SKM-1 treated with dmso at 0.1 percent for 144 hours (cell line): Measurements from ENCODE around the gene DHX58.

ENCODE experiments used
- DNase-seq: peaks from one replicate; lab custom pipeline; 2025; ENCODE audit not compliant: unreplicated experiment; lab: John Stamatoyannopoulos, UW

The DHX58 gene

DNA sequence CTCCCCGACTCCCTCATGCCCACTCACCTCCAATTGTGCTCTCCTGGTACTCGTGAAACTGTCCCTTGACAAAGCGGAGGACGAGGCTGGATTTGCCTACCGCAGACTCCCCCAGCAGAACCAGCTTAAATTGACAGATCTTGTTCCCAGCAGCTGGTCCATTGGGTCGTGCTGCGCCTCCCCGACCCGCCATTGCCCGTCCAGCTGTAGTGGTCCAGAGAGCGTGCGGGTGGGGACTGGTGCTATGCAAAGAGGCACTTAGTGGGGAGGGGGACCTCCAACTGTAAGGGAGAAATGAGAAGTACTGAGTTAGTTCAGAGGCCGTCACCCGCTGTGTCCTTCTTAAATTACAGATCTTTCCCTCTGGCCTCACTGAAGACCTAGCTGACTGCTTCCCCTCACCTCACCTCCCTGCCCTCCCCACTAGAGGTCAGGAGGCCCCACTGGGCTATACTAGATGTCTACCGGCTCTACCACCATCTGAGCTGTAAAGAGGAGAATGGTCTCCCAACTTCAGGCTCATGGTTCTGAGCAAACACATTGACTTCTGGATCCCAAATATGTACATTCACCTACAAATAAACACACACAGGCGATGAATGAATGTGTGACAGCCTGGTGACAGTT is 17.9 kb upstream of the DHX58 start:
- no peak for DNase-seq

GRCh38 chr17:42129109-42129837 is 16.8 kb upstream of the DHX58 start:
- DNase-seq: no peak

- no peak for DNase-seq
Observed at GRCh38 chr17:42127414-42127813, 14.9 kb upstream of the DHX58 start.

DNA sequence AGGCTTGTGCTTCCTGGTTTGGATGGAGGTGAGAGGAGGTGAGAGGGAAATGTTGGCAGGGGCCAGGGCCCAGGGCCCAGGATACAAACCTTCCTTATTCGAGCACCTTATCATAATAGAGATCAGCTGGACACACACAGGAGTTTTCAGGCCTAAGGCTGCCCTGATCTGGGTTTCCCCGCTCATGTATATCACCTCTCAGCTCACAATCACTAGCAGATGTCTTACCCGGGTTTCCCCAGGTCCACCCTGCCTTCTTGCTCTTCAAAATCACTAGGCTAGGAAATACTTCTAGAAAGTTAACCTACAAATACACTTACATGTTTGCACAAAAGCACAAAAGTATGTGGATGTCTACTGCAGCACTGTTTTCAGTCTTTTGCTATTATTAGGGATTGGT is 14.3 kb upstream of the DHX58 start:
- no peak for DNase-seq

DNA sequence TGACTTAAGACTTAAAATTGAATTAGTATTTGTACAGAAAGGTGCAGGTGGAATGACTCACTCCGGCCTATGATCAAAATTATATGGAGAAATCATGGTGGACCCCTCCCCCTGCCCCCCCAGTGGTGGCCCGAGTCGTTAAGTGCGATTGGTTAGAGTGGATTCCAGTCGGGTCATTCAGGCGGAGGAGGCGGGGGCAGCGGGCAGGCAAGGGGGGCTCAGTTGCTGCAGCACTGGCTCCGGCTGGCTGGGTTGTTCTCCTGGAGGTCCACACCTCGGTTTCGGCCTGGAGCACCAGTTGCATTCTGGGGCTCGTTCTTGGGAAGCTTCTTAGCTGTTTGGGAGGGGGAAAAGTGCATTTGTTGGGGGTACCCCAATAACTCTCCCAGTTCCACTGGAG is 13.1 kb upstream of the DHX58 start:
- no peak for DNase-seq

GRCh38 chr17:42124256-42124655 is 11.7 kb upstream of the DHX58 start:
- no peak for DNase-seq

DNA sequence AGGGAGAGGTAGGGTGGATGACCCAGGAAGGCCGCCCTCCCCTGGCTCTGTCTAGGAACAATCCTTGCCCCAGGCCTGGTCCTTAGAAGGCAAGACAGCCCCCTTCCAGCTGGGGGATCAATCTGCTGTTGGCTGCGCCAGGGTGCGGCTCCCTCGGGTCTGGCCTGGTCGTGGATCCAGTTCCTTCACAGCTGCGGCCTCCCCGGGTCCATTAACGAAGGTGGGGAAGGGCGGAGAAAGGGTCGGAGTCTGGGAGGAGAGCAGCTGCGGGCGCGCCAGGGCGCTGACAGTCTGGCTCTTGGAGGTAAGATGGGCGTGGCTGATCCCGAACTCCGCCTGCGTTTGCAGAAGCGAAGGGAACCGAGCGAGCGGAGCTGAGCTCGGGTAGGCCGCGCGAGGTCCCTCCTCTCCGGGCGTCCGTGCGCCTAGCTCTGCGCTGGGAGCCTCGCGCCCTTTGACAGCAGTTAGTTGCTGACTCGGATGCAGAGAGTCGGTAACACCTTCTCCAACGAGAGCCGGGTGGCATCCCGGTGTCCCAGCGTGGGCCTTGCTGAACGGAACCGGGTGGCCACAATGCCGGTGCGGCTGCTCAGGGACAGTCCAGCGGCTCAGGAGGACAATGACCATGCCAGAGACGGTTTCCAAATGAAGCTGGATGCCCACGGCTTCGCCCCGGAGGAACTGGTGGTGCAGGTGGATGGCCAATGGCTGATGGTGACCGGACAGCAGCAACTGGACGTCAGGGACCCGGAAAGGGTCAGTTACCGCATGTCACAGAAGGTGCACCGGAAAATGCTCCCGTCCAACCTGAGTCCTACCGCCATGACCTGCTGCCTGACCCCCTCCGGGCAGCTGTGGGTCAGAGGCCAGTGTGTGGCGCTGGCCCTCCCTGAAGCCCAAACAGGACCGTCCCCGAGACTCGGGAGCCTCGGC is 10.1 kb upstream of the DHX58 start, which contains the start of gene HSPB9:
Gene HSPB9, plus strand, starts transcription at position 434 of the 933 bp plus-strand sequence. Its CDS starts 47 bp downstream, at position 481.
- no peak for DNase-seq

GRCh38 chr17:42120770-42121769 is 8.6 kb upstream of the DHX58 start, which contains the start of gene KAT2A:
KAT2A (minus strand) TSS chr17:42121367; CDS start chr17:42121304, 63 bp downstream.
- peak; percentile 81 for DNase-seq

GRCh38 chr17:42120161-42120769 is 7.8 kb upstream of the DHX58 start:
- no peak for DNase-seq

DNA sequence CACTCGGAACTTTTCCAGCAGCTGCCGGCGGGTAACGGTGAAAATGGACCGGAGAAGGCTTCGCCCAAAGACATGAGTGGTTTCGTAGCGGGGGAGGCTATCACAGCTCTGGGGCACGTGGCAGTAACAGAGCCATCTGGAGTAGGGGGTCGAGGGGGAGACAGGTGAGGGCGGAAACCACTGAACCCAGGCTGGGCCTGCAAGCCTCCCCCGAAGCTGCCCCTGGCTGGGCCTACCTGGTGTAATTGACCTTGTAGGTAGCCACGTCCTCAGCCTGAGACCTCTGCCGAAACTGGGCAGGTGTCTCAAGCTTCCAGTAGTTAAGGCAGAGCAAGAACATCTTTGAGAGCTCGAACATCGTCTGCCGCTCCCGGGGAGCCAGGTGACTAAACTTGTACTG is 6.8 kb upstream of the DHX58 start:
- no peak for DNase-seq

DNA sequence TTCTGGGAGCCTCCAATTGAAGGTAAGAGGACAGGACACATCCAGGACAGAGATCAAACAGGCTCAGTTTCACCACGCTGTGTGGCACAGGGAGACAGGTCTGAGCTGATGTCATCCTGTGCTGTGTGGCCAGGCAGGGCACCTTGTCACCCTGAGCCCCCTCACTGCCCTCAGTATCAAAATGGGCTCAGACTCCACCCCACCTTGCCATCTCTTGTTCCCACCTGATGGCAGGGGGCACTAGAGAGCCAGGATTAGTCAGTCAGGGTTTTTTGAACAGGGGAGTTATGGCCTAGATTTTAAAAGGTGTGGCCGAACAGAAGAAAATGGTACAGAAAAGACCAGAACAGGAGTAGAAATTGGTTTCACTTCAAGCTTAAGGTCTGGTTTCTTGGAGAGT is 6.0 kb upstream of the DHX58 start:
- DNase-seq: peak; percentile 6

DNA sequence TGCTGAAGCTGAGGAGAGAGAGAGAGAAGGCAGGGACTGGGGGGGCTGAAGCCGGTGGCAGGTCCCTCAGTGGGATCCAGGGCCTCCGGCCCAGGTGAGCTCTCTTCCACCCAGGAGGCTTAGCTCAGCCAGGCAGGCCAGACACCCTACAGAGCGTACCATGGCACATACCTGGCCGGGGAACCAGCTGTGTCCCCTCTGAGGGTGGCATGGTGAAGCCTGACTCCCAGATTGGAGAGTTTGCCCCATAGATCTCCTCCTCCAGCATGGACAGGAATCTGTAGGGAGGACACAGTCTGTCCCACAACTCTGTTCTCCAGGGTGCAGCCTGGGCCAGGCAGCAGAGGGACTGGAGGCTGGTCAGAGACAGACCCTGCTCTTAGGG is 5.6 kb upstream of the DHX58 start:
- DNase-seq: no peak

GRCh38 chr17:42117397-42118125 is 5.0 kb upstream of the DHX58 start:
- DNase-seq: no peak

DNA sequence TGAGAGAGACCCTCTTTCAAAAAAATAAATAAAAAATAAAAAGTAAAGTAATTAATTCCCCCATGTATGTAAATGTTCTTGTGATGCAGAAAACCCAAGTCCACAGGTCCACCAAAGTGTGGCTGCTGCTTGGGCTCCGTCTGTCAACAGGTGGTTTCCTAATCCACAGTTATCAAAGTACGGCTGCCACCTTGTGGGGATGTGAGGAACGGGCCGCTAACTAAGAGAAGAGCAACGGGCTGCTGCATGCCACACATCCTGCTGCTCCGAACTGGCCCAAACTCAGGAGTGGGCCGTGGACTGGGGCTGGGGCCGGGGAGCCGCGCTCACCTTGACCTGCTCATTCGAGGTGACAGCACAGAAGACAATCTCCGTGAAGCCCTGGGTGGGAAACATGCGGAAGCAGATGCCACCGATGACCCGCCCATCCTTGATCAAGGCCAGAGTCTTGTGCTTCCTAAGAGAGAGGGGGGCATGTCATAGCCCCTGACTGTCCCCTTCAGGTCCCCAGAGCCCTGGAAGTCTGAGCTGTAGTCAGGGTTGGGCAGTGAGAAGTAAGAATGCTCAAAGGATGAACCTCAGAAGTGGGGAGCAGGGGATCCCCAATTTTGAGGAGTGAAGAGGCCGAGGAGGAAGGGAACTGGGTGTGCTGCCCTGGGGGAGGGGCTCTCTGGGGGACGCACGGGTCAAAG is 4.3 kb upstream of the DHX58 start:
- peak; percentile 71 for DNase-seq

GRCh38 chr17:42114118-42114517 is 1.6 kb upstream of the DHX58 start:
- no peak for DNase-seq

GRCh38 chr17:42113293-42114069 is 967 bp upstream of the DHX58 start:
- no peak for DNase-seq

GRCh38 chr17:42111871-42112551 is 503 bp downstream of the DHX58 start:
- no peak for DNase-seq
